ENCODE data around the gene FERMT2.

- TF ChIP-seq, protein P1, sequence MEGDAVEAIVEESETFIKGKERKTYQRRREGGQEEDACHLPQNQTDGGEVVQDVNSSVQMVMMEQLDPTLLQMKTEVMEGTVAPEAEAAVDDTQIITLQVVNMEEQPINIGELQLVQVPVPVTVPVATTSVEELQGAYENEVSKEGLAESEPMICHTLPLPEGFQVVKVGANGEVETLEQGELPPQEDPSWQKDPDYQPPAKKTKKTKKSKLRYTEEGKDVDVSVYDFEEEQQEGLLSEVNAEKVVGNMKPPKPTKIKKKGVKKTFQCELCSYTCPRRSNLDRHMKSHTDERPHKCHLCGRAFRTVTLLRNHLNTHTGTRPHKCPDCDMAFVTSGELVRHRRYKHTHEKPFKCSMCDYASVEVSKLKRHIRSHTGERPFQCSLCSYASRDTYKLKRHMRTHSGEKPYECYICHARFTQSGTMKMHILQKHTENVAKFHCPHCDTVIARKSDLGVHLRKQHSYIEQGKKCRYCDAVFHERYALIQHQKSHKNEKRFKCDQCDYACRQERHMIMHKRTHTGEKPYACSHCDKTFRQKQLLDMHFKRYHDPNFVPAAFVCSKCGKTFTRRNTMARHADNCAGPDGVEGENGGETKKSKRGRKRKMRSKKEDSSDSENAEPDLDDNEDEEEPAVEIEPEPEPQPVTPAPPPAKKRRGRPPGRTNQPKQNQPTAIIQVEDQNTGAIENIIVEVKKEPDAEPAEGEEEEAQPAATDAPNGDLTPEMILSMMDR (IDR thresholded peaks at IDR 0.05): no peak
- no peak for TF ChIP-seq POLR2A (IDR thresholded peaks at IDR 0.05)
Observed at GRCh38 chr14:52913271-52913670, 37.6 kb downstream of the FERMT2 start.
